NCI-H2107 (cell line): ENCODE data around the gene SH2D2A.

ENCODE experiments used
- DNase-seq: peaks from one replicate; lab custom pipeline; 2025; lab: John Stamatoyannopoulos, UW

Gene SH2D2A

GRCh38 chr1:156823210-156823790, 6.7 kb upstream of the SH2D2A start:
- no peak for DNase-seq

- DNase-seq: no peak
These were observed 6.0 kb upstream of the SH2D2A start for GRCh38 chr1:156822680-156823079.

- no peak for DNase-seq
These were observed 5.2 kb upstream of the SH2D2A start for GRCh38 chr1:156821801-156822200.

- no peak for DNase-seq
These were observed 656 bp downstream of the SH2D2A start for GRCh38 chr1:156815961-156816422.

GRCh38 chr1:156815307-156815826, 1.3 kb downstream of the SH2D2A start:
- DNase-seq: no peak

- no peak for DNase-seq
These were observed 1.9 kb downstream of the SH2D2A start for GRCh38 chr1:156814571-156815260.

- DNase-seq: peak; percentile 36
These were observed 2.7 kb downstream of the SH2D2A start for GRCh38 chr1:156813750-156814570.

- no peak for DNase-seq
These were observed 3.4 kb downstream of the SH2D2A start for GRCh38 chr1:156813298-156813697.

GRCh38 chr1:156812293-156812990, 4.2 kb downstream of the SH2D2A start:
- no peak for DNase-seq

- no peak for DNase-seq
These were observed 5.5 kb downstream of the SH2D2A start for GRCh38 chr1:156811168-156811567.

GRCh38 chr1:156809711-156810366, 6.8 kb downstream of the SH2D2A start:
- no peak for DNase-seq

GRCh38 chr1:156809281-156809680, 7.4 kb downstream of the SH2D2A start:
- DNase-seq: no peak

- DNase-seq: no peak
These were observed 8.2 kb downstream of the SH2D2A start for GRCh38 chr1:156808186-156809030.

GRCh38 chr1:156807627-156808026, 9.0 kb downstream of the SH2D2A start:
- DNase-seq: no peak

GRCh38 chr1:156806512-156807440, 9.9 kb downstream of the SH2D2A start:
- no peak for DNase-seq

- DNase-seq: no peak
These were observed 10.7 kb downstream of the SH2D2A start for GRCh38 chr1:156805766-156806511.

- peak; percentile 81 for DNase-seq
These were observed 11.9 kb downstream of the SH2D2A start for GRCh38 chr1:156804572-156805243.

GRCh38 chr1:156804026-156804425, 12.6 kb downstream of the SH2D2A start:
- no peak for DNase-seq
